DMS 273 (cell line): ENCODE measurements around the gene GPATCH4.
"Not testable (repeated sequence)": the region's sequence is repeated elsewhere in the genome, so short reads cannot be mapped to it uniquely, and the experiment has no call there.

Source experiments
- DNase-seq: peaks from one replicate; lab custom pipeline; 2025; ENCODE audit not compliant: unreplicated experiment; lab: John Stamatoyannopoulos, UW

The GPATCH4 gene

GRCh38 chr1:156627313-156627880, 26.1 kb upstream of the GPATCH4 start:
- DNase-seq, result peak; percentile 82

GRCh38 chr1:156626079-156626438, 24.8 kb upstream of the GPATCH4 start:
- no peak for DNase-seq

- DNase-seq, result peak; percentile 84
Measured at GRCh38 chr1:156625436-156626078, 24.3 kb upstream of the GPATCH4 start.

GRCh38 chr1:156624814-156625435, 23.6 kb upstream of the GPATCH4 start:
- peak; percentile 59 for DNase-seq

GRCh38 chr1:156623946-156624813, 22.9 kb upstream of the GPATCH4 start:
- DNase-seq, result peak; percentile 89

GRCh38 chr1:156622581-156623297, 21.5 kb upstream of the GPATCH4 start:
- DNase-seq, result no peak

- DNase-seq, result no peak
Measured at GRCh38 chr1:156619582-156619955, 18.3 kb upstream of the GPATCH4 start.

GRCh38 chr1:156618853-156619581, 17.7 kb upstream of the GPATCH4 start, which contains the start of gene HAPLN2:
Gene HAPLN2, plus strand, starts transcription at chr1:156619415. Its CDS starts 4,076 bp downstream, at chr1:156623491.
- DNase-seq, result peak; percentile 81

GRCh38 chr1:156616463-156616862, 15.2 kb upstream of the GPATCH4 start:
- peak; percentile 77 for DNase-seq

- DNase-seq, result no peak
Measured at GRCh38 chr1:156615946-156616345, 14.7 kb upstream of the GPATCH4 start.

- DNase-seq, result no peak
Measured at GRCh38 chr1:156612666-156613065, 11.4 kb upstream of the GPATCH4 start.

- not testable (repeated sequence) for DNase-seq
Measured at GRCh38 chr1:156610072-156610471, 8.8 kb upstream of the GPATCH4 start.

- DNase-seq, result peak; percentile 76
Measured at GRCh38 chr1:156608981-156609380, 7.7 kb upstream of the GPATCH4 start.

- DNase-seq, result peak; percentile 88
Measured at GRCh38 chr1:156608036-156608674, 6.9 kb upstream of the GPATCH4 start.

- not testable (repeated sequence) for DNase-seq
Measured at GRCh38 chr1:156607344-156607743, 6.1 kb upstream of the GPATCH4 start.

GRCh38 chr1:156602557-156602993, 1.3 kb upstream of the GPATCH4 start:
- DNase-seq, result peak; percentile 71

- DNase-seq, result no peak
Measured at GRCh38 chr1:156601892-156602291, 613 bp upstream of the GPATCH4 start.

GRCh38 chr1:156600733-156601121, 552 bp downstream of the GPATCH4 start:
- peak; percentile 63 for DNase-seq

- DNase-seq, result peak; percentile 57
Measured at GRCh38 chr1:156599811-156600210, 1.5 kb downstream of the GPATCH4 start.
